OCI-LY7 (cell line): ENCODE results near the gene FGA.

Source experiments
- CTCF ChIP-seq: fragments of 200-600 bp; sonication (generic); conservative IDR thresholded peaks from 2 replicates; pipeline ENCODE4 v1.5.1; 2014; ENCODE audit warnings: mild to moderate bottlenecking, antibody characterized with exemption, low read length, moderate library complexity, mixed read lengths
- EZH2phosphoT487 ChIP-seq: fragments of 200-600 bp; sonication (generic); IDR thresholded peaks from 2 replicates; pipeline ENCODE4 v1.6.1; 2018; ENCODE audit warnings: low read depth, borderline replicate concordance, mild to moderate bottlenecking, mixed run types, antibody characterized with exemption, low read length, moderate library complexity, mixed read lengths

GRCh38 chr4:154625971-154626370, 35.4 kb upstream of the FGA start:
- TF ChIP-seq CTCF (no peak), EZH2phosphoT487 (no peak)
